Activated CD8-positive, alpha-beta T cell treated with anti-CD3 and anti-CD28 coated beads for 36 hours (primary cell): ENCODE results near the gene CNTNAP1. TPM values are rescaled to one million over a fixed set of nuclear protein-coding genes. Genes with fewer than 3 reads are reported as not detected.
"Not testable (repeated sequence)": the region's sequence is repeated elsewhere in the genome, so short reads cannot be mapped to it uniquely, and the experiment has no call there.

Experiments used
- ATAC-seq: fragments of 200-7000 bp; cut with Tn5 transposase; one replicate; pipeline ENCODE4 v1.10.0; 2021; ENCODE audit warnings: mild to moderate bottlenecking, moderate library complexity
- CTCF ChIA-PET: fragments of 350-600 bp; sonication (Branson Sonifier 250); formaldehyde crosslinking; loops from one replicate; lab custom pipeline; 2021; ENCODE audit warnings: antibody characterized with exemption; lab: Charles Lee
- POLR2A ChIA-PET: fragments of 350-600 bp; sonication (Branson Sonifier 250); formaldehyde crosslinking; loops from one replicate; lab custom pipeline; 2021; ENCODE audit warnings: antibody characterized with exemption; lab: Charles Lee
- DNase-seq: peaks from one replicate; pipeline ENCODE4 v3.0.0-alpha.2; 2020
- H3K27ac Mint-ChIP-seq: one replicate; pipeline ENCODE4 v1.8.0; 2021; ENCODE audit warnings: mild to moderate bottlenecking, mixed read lengths
- H3K27me3 Mint-ChIP-seq: one replicate; pipeline ENCODE4 v1.8.0; 2021; ENCODE audit warnings: mixed read lengths
- H3K36me3 Mint-ChIP-seq: one replicate; pipeline ENCODE4 v1.8.0; 2021; ENCODE audit warnings: low read depth, mixed read lengths
- H3K4me1 Mint-ChIP-seq: one replicate; pipeline ENCODE4 v1.8.0; 2021; ENCODE audit warnings: low read depth, mixed read lengths
- H3K4me3 Mint-ChIP-seq: one replicate; pipeline ENCODE4 v1.8.0; 2021; ENCODE audit warnings: mild to moderate bottlenecking, moderate library complexity, mixed read lengths
- H3K9me3 Mint-ChIP-seq: one replicate; pipeline ENCODE4 v1.8.0; 2021; ENCODE audit warnings: mixed read lengths
- CTCF ChIP-seq: fragments of 200-600 bp; IDR thresholded peaks from one replicate; pipeline ENCODE4 v1.8.0; 2022; ENCODE audit warnings: antibody characterized with exemption, mild to moderate bottlenecking
- intact Hi-C: fragments of 100-400 bp; cut with micrococcal nuclease; formaldehyde crosslinking; loops from one replicate; pipeline ENCODE4 v1.10.0; 2022
- total RNA-seq, 2 experiments: library from RNA; stranded (reverse); gene quantifications; one replicate each; pipeline ENCODE4 v1.2.3, GENCODE V29; 2021

CNTNAP1 gene
- total RNA-seq, 2 experiments from 2014 or later, result 0.13 to 0.25 TPM

- no peak for DNase-seq
- H3K9me3 Mint-ChIP-seq, result no peaks in the 10 kb centered on the region
These were observed 16.7 kb upstream of the CNTNAP1 start for GRCh38 chr17:42665581-42666001.

GRCh38 chr17:42666126-42666525 is 16.2 kb upstream of the CNTNAP1 start:
- DNase-seq, H3K9me3 Mint-ChIP-seq, ATAC-seq, H3K4me1 Mint-ChIP-seq, H3K4me3 Mint-ChIP-seq, intact Hi-C loops, H3K36me3 Mint-ChIP-seq, H3K27ac Mint-ChIP-seq: not testable (repeated sequence)
- peaks cover 17% of the 10 kb centered on the region for H3K27me3 Mint-ChIP-seq
- ChIA-PET CTCF (interaction anchor here (0.6 to 1.5 kb wide), 3 partner anchors 13 to 88 kb away, joined by 3 to 6 read pairs (median 3); no protein-coding TSS in a partner anchor), POLR2A (interaction anchor here (1.5 kb wide), 1 partner anchor 13 kb away, joined by 5 read pairs; no protein-coding TSS in a partner anchor)

More at GRCh38 chr17:42665581-42666001, 16.7 kb upstream of the CNTNAP1 start:
- peaks cover 4% of the 10 kb centered on the region for H3K4me1 Mint-ChIP-seq
- H3K36me3 Mint-ChIP-seq, result peaks cover 7% of the 10 kb centered on the region
- ChIA-PET POLR2A (no interaction called here), CTCF (no interaction called here)
- no peak for TF ChIP-seq CTCF
- H3K4me3 Mint-ChIP-seq, result no peak overlapping the region
- intact Hi-C loops, result no loop called here
- no peak overlapping the region for H3K27ac Mint-ChIP-seq
- no peak for ATAC-seq
- peaks cover 12% of the 10 kb centered on the region for H3K27me3 Mint-ChIP-seq

- H3K4me1 Mint-ChIP-seq, result peaks cover 15% of the 10 kb centered on the region
- DNase-seq (no peak), ATAC-seq (no peak)
- CTCF ChIA-PET, result interaction anchor here (0.6 to 4.0 kb wide), 4 partner anchors 12 to 89 kb away, joined by 3 to 18 read pairs (median 4); no protein-coding TSS in a partner anchor
- peaks cover 7% of the 10 kb centered on the region for H3K36me3 Mint-ChIP-seq
- no peak for TF ChIP-seq CTCF
- H3K9me3 Mint-ChIP-seq, result no peaks in the 10 kb centered on the region
- no peak overlapping the region for H3K27ac Mint-ChIP-seq
- H3K27me3 Mint-ChIP-seq, result peaks cover 26% of the 10 kb centered on the region
- intact Hi-C loops, result no loop called here
- POLR2A ChIA-PET, result interaction anchor here (1.5 kb wide), 1 partner anchor 14 kb away, joined by 5 read pairs; no protein-coding TSS in a partner anchor
- H3K4me3 Mint-ChIP-seq, result no peak overlapping the region
These were observed 15.0 kb upstream of the CNTNAP1 start for GRCh38 chr17:42667088-42667951.

- ATAC-seq, result no peak
- peaks cover 40% of the 10 kb centered on the region for H3K27me3 Mint-ChIP-seq
- H3K36me3 Mint-ChIP-seq, result peaks cover 7% of the 10 kb centered on the region
- ChIA-PET CTCF (interaction anchor here (1.0 to 4.0 kb wide), 4 partner anchors 10 to 91 kb away, joined by 3 to 18 read pairs (median 7); no protein-coding TSS in a partner anchor), POLR2A (interaction anchor here (1.6 kb wide), 1 partner anchor 10 kb away, joined by 4 read pairs; no protein-coding TSS in a partner anchor)
- no peaks in the 10 kb centered on the region for H3K9me3 Mint-ChIP-seq
- TF ChIP-seq CTCF, result no peak
- DNase-seq, result no peak
- no peak overlapping the region for H3K27ac Mint-ChIP-seq
- no peak overlapping the region for H3K4me3 Mint-ChIP-seq
- H3K4me1 Mint-ChIP-seq, result peaks cover 19% of the 10 kb centered on the region
- intact Hi-C loops, result no loop called here
These were observed 12.7 kb upstream of the CNTNAP1 start for GRCh38 chr17:42669705-42669976.

GRCh38 chr17:42669977-42670788 is 12.1 kb upstream of the CNTNAP1 start:
- intact Hi-C loops, result no loop called here
- peaks cover 46% of the 10 kb centered on the region for H3K27me3 Mint-ChIP-seq
- peaks cover 19% of the 10 kb centered on the region for H3K4me1 Mint-ChIP-seq
- no peak for TF ChIP-seq CTCF
- peak; percentile 78 for ATAC-seq
- H3K9me3 Mint-ChIP-seq, result no peaks in the 10 kb centered on the region
- peaks cover 7% of the 10 kb centered on the region for H3K36me3 Mint-ChIP-seq
- peak overlapping the region; percentile 70 for H3K4me3 Mint-ChIP-seq
- peak; percentile 64 for DNase-seq
- H3K27ac Mint-ChIP-seq, result no peak overlapping the region
- CTCF ChIA-PET, result interaction anchor here (1.0 to 4.0 kb wide), 7 partner anchors 9 to 92 kb away, joined by 3 to 18 read pairs (median 8); partner anchors contain the start of gene TUBG2
- POLR2A ChIA-PET, result interaction anchor here (0.5 to 1.6 kb wide), 4 partner anchors 9 to 244 kb away, joined by 3 to 4 read pairs (median 4); partner anchors contain the start of genes RETREG3 and TUBG1
